Chondrocyte (in vitro differentiated cells): ENCODE measurements around the gene MORN2. TPM values are rescaled to one million over a fixed set of nuclear protein-coding genes. Genes with fewer than 3 reads are reported as not detected.

ENCODE experiments used
- DNase-seq: peaks from one replicate; pipeline ENCODE4 v3.0.0; 2021; ENCODE audit warnings: mixed read lengths, low spot score
- H3K27ac Mint-ChIP-seq: one replicate; pipeline ENCODE4 v1.8.0; 2021; ENCODE audit warnings: mild to moderate bottlenecking, moderate library complexity, mixed read lengths; ENCODE audit not compliant: unreplicated experiment
- H3K27me3 Mint-ChIP-seq: 2 replicates; pipeline ENCODE4 v1.8.0; 2021; ENCODE audit warnings: low read depth, mixed read lengths
- H3K36me3 Mint-ChIP-seq: 2 replicates; pipeline ENCODE4 v1.8.0; 2021; ENCODE audit warnings: low read depth, mixed read lengths
- H3K4me1 Mint-ChIP-seq: 2 replicates; pipeline ENCODE4 v1.8.0; 2021; ENCODE audit warnings: low read depth, mild to moderate bottlenecking, mixed read lengths
- H3K4me3 Mint-ChIP-seq: one replicate; pipeline ENCODE4 v1.8.0; 2021; ENCODE audit warnings: mild to moderate bottlenecking, moderate library complexity, mixed read lengths; ENCODE audit not compliant: unreplicated experiment
- H3K9me3 Mint-ChIP-seq: 2 replicates; pipeline ENCODE4 v1.8.0; 2021; ENCODE audit warnings: low read depth, mixed read lengths
- total RNA-seq: library from RNA; stranded (reverse); gene quantifications from 3 replicates; pipeline ENCODE4 v1.2.1, GENCODE V29; 2021
- TF ChIP-seq, protein P1 (sequence below): fragments of 200-600 bp; sonication (generic); IDR thresholded peaks from 2 replicates; pipeline ENCODE4 v1.5.0; 2021; ENCODE audit warnings: antibody characterized with exemption, mild to moderate bottlenecking, moderate library complexity

MORN2 gene
- total RNA-seq, 1 donor from 2014 or later, result 9.8 TPM

DNA sequence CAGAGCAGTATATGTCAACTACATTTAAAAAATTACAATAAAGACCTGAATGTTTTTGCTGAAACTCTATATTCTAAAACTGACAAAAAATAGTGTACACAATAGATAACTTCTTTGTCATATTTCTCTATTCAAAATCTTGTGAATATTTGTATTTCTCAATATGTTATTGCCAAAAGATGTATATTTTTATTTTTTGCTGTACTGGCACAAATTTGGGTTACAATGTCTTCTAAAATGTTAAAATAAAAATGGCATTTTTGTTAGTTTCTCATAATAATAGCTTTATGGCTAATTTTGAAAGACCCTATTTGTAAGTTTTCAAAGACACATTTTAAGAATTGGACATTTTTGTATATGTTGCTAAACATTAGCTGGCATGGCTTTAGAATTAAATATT is 13.3 kb downstream of the MORN2 start:
- no peaks in the 10 kb centered on the region for H3K27me3 Mint-ChIP-seq
- H3K9me3 Mint-ChIP-seq, result no peaks in the 10 kb centered on the region
- H3K36me3 Mint-ChIP-seq, result peaks cover 2% of the 10 kb centered on the region
- no peak for DNase-seq
- no peak overlapping the region for H3K4me3 Mint-ChIP-seq
- TF ChIP-seq, protein P1, sequence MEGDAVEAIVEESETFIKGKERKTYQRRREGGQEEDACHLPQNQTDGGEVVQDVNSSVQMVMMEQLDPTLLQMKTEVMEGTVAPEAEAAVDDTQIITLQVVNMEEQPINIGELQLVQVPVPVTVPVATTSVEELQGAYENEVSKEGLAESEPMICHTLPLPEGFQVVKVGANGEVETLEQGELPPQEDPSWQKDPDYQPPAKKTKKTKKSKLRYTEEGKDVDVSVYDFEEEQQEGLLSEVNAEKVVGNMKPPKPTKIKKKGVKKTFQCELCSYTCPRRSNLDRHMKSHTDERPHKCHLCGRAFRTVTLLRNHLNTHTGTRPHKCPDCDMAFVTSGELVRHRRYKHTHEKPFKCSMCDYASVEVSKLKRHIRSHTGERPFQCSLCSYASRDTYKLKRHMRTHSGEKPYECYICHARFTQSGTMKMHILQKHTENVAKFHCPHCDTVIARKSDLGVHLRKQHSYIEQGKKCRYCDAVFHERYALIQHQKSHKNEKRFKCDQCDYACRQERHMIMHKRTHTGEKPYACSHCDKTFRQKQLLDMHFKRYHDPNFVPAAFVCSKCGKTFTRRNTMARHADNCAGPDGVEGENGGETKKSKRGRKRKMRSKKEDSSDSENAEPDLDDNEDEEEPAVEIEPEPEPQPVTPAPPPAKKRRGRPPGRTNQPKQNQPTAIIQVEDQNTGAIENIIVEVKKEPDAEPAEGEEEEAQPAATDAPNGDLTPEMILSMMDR, result no peak
- H3K4me1 Mint-ChIP-seq, result no peaks in the 10 kb centered on the region
- no peak overlapping the region for H3K27ac Mint-ChIP-seq

DNA sequence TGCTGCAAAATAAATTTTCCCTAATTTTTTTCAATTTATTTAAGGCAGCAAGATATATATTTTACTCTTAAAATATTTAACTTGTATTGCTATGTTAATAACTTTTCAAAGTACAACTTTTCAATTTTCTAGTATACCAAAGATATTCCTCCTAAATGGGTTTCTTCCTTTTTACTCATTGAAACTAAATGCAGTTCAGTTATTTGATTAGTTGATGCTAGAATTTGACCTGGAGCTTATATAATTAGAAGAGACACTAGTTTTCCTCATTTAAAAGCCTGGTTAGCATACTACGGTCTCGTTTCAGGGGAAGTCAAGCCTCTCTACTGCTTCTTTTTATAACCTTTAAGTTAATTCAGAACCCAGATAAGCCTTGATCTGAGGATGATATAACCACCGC is 13.8 kb downstream of the MORN2 start, which contains the start of gene ARHGEF33:
Gene ARHGEF33, plus strand, starts transcription at position 301 of the 400 bp plus-strand sequence. CDS start 29,573 bp downstream, outside the sequence.
- Mint-ChIP-seq H3K4me1 (no peaks in the 10 kb centered on the region), H3K9me3 (no peaks in the 10 kb centered on the region), H3K36me3 (peaks cover 2% of the 10 kb centered on the region), H3K4me3 (no peak within 1 kb of the TSS), H3K27me3 (no peaks in the 10 kb centered on the region), H3K27ac (no peak within 1 kb of the TSS)
- no peak for DNase-seq
- TF ChIP-seq, protein P1, result no peak

DNA sequence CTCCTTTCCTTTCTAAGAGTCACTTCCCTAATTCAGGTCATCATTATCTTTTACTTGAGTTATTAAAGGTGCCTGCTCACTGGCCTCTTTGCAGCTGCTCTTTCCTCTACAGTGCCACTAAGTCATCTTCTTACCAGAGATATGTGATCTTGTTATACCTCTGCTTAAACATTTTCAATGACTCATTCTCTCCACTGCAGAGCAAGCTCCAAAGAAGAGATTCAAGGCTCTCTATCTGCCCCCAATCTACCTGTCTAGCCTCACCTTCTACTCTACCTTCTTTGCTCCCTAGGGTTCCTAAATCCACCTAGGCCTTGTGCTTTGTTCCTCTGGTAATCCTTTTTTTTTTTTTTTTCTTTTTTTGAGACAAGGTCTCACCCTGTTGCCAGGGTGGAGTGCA is 17.0 kb downstream of the MORN2 start:
- H3K4me1 Mint-ChIP-seq, result no peaks in the 10 kb centered on the region
- no peaks in the 10 kb centered on the region for H3K27me3 Mint-ChIP-seq
- H3K27ac Mint-ChIP-seq, result no peak overlapping the region
- TF ChIP-seq, protein P1, result no peak
- no peaks in the 10 kb centered on the region for H3K36me3 Mint-ChIP-seq
- no peak for DNase-seq
- H3K4me3 Mint-ChIP-seq, result no peak overlapping the region
- H3K9me3 Mint-ChIP-seq, result no peaks in the 10 kb centered on the region

DNA sequence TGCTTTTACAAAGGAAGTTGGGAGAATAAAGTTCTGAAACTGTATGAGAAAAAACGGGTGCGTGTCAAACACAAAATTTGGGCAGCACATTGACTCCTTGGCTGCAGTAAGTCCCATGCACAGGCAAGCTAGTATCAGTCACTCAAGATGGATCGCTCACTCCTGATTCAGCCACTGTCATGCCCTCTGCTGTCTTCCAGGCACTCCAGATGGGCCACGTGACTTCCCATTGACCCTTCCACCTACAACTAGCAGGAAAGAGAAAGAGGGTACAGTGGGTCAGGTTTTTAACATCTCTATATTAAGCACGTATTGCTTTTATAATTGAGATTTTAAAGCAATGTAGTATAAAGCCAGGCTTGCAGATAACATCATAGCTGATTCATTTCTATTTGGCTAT is 22.5 kb downstream of the MORN2 start:
- Mint-ChIP-seq H3K36me3 (no peaks in the 10 kb centered on the region), H3K4me1 (no peaks in the 10 kb centered on the region), H3K27ac (no peak overlapping the region), H3K9me3 (no peaks in the 10 kb centered on the region), H3K27me3 (no peaks in the 10 kb centered on the region), H3K4me3 (no peak overlapping the region)
- TF ChIP-seq, protein P1, result no peak
- no peak for DNase-seq

DNA sequence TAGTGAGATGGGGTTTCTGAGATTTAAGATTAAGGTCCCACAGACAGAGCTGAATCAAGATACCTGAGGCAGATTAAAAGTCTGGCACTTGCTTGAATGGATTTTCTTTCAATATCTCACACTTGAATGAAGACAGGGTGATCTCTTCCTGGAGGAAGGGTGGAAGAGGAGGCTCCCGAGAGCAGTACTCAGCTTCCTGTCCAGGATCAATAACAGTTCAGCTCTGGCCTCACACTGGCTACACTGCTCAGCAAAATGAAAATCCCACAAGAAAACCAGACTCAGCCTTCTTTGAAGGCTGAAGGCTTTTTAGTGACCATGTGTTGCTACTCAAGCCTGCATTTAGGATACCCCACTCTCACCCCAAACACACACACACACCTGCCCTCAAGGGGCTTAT is 24.9 kb downstream of the MORN2 start:
- DNase-seq, result no peak
- Mint-ChIP-seq H3K27me3 (no peaks in the 10 kb centered on the region), H3K27ac (no peak overlapping the region), H3K9me3 (no peaks in the 10 kb centered on the region), H3K4me3 (no peak overlapping the region), H3K4me1 (no peaks in the 10 kb centered on the region), H3K36me3 (no peaks in the 10 kb centered on the region)
- TF ChIP-seq, protein P1, result no peak
